Measurements from ENCODE around the gene NAT9. TPM values are rescaled to one million over a fixed set of nuclear protein-coding genes. Genes with fewer than 3 reads are reported as not detected.

The NAT9 gene
- total and polyA plus RNA-seq, 2 of the 4 experiments (the other 2 are of a cell fraction) = 48.9 to 62.0 TPM

DNA sequence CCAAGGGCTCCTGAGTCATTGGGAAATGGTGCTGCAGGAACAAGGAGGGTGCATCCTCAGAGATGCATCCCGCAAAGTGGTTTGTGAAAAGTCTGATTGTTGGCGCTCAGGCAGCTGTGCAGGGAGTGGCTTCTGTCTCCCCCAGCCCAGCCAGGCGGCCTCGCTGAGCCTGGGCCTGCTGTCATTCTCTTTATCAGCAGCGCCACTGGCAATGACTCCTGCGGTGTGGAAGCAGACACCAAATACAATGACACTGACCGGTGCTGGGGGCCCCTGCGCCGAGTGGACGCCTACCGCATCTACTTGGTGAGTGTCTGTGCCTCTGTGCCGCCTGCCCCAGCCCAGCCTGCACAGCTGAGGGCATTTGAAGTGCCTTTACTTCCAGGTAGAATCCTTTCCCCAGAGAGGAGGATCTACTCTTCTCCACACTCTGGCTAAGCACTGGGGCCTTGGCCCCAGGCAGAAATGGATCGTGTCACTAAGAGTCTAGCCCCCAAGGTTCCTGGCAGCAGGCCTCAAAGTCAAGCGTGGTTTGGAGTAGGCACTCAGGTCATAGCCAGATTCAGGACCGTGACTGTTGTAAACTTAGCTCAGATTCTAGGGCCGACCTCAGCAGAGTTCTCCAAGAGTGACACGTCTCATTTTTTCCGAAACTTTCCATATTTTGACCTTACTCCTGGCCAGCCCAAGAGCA, 19.3 kb upstream of the NAT9 start:
- TF ChIP-seq ELK1 (IDR thresholded peaks at IDR 0.05; ENCODE audit: borderline replicate concordance, low read depth, low read length) = no peak
- Histone ChIP-seq H3K56ac (ENCODE audit: extremely low read depth, insufficient read depth, low read length) (no peak overlapping the region), H3K4me2 (ENCODE audit: low read depth, low read length) (no peak overlapping the region), H2AK9ac (replicated peaks; ENCODE audit: low read depth, low read length, poor library complexity) (no peak overlapping the region), H3K9ac (ENCODE audit: low read depth, low read length) (no peak overlapping the region), H3K79me1 (ENCODE audit: low read depth in 1 of 2, low read length in 2 of 2) (no peaks in the 10 kb centered on the region), H3K4me3 (ENCODE audit: insufficient read depth, low read depth, low read length) (no peak overlapping the region), H2BK120ac (ENCODE audit: low read depth, low read length) (no peak overlapping the region), H3K4me1 (ENCODE audit: control insufficient read depth, insufficient read depth, low read length) (no peaks in the 10 kb centered on the region), H2BK15ac (ENCODE audit: low read depth, low read length) (no peak overlapping the region), H3K4ac (ENCODE audit: low read depth, low read length) (no peak overlapping the region), H4K5ac (ENCODE audit: low read depth, low read length) (no peak overlapping the region), H3K23ac (ENCODE audit: low read depth, low read length) (no peak overlapping the region), H3K9me1 (ENCODE audit: insufficient read depth, low read length) (no peaks in the 10 kb centered on the region), H3K27ac (ENCODE audit: insufficient read depth, low read length) (no peak overlapping the region), H3K9me3 (ENCODE audit: control insufficient read depth, insufficient read depth, low read length) (no peaks in the 10 kb centered on the region), H3K36me3 (ENCODE audit: control insufficient read depth, insufficient read depth, low read length) (peaks cover 35% of the 10 kb centered on the region), H3K18ac (ENCODE audit: low read depth, low read length) (no peak overlapping the region), H2AK5ac (ENCODE audit: low read depth, low read length) (no peak overlapping the region), H4K8ac (ENCODE audit: low read depth in 2 of 2, low read length in 2 of 2) (no peak overlapping the region), H2BK20ac (ENCODE audit: low read depth, low read length) (no peak overlapping the region), H4K20me1 (ENCODE audit: insufficient read depth, low read length) (no peaks in the 10 kb centered on the region; the same call in 1 of the 2 replicates), H2BK5ac (ENCODE audit: low read depth, low read length, poor library complexity, severe bottlenecking) (no peak overlapping the region), H4K91ac (ENCODE audit: insufficient read depth, low read depth, low read length) (no peak overlapping the region), H3K14ac (replicated peaks; ENCODE audit: low read depth, low read length) (no peak overlapping the region), H2AFZ (replicated peaks; ENCODE audit: low read length, poor library complexity) (no peak overlapping the region), H3K27me3 (ENCODE audit: control insufficient read depth, insufficient read depth, low read length) (no peaks in the 10 kb centered on the region)
- DNase-seq = no peak
- intact Hi-C loops (cut with micrococcal nuclease) (no loop called here), in situ Hi-C loops (cut with MboI; ENCODE audit: low sequenced_read_pairs) (no loop called here), dilution Hi-C loops (cut with HindIII; ENCODE audit: low sequenced_read_pairs, unreplicated experiment) (no loop called here)
- ChIA-PET POLR2A (ENCODE audit: unreplicated experiment) (no interaction called here), CTCF (no interaction called here)
- BruUV-seq (replicated peaks) = no TSS peak
- WGBS, 2 experiments (ENCODE audit: extremely low coverage in 2 of 2, insufficient read length in 1 of 2) = 85% methylated on average over 9 of the region's 18 CpGs; no CpG with 5 or more reads in 1 of the 2 experiments
- ATAC-seq (ENCODE audit: low read depth) = no peak

Data from IMR-90 (cell line).